Fibroblast of peridontal ligament (primary cell): ENCODE results near the gene CCDC167.
A peak's percentile ranks its signal among the peaks of the same experiment; 100 is the strongest.

Experiments
- DNase-seq: peaks from one replicate; pipeline ENCODE4 v3.0.0-alpha.2; 2010; ENCODE audit errors: extremely low read depth

The CCDC167 gene

GRCh38 chr6:37530297-37530696 is 30.6 kb upstream of the CCDC167 start:
- no peak for DNase-seq

DNA sequence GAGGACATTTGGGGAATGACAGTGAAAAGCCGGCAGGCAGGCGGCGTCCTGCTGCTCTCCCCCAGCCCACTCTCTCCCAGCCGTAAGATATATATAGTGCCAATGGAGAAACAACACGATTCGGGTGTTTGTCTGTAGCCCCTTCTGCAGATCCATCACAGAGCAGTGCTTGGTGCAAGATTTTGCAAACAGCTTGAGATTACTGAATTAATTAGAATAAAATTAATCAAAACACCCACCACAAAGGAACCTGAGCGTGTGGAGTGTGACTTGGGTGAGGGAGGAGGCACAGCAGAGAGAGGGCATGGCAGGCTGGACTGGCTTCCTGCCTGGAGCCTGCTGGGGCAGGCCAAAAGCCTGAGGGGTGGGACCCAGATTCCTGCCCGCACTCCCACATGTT is 28.8 kb upstream of the CCDC167 start:
- no peak for DNase-seq

DNA sequence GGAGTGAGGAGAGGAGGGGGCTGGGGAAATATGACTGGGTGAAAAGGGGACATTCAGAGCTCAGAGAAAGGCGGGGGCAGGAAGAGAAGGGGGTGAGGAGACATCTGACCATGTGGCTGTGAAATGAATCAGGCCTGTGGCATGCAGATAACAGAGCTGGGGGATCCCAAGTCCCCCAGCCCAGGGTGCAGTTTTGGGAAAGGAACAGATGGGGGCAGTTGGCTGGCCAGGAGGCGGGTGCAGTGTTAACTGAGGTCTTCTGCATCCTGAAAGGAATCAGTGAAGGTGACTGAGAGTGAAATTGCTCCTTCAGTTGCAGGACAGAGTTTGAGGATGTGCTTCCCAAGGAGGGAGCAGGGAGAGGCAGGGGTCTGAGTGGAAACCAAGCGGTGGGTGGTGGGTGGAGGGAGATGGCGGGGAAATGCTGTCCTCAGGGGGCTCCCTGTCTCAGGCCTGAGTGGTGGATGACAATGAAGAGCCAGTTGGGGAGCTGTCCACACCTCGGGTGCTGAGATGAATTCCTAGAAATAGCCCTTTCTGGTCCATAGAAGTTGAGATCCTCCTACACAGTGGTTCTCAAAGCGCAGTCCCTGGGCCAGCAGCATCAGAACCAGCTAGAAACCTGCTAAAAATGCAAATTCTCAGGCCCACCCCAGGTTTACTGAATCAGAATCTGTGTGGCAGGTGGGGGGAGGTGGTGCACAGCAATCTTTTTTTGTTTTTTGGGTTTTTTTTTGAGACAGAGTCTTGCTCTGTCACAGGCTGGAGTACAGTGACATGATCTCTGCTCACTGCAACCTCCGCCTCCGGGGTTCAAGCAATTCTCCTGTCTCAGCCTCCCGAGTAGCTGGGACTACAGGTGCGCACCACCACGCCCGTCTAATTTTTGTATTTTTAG is 26.0 kb upstream of the CCDC167 start:
- peak; percentile 37 for DNase-seq

GRCh38 chr6:37524970-37525318 is 25.3 kb upstream of the CCDC167 start:
- DNase-seq: no peak

GRCh38 chr6:37524025-37524969 is 24.6 kb upstream of the CCDC167 start:
- peak; percentile 45 for DNase-seq

DNA sequence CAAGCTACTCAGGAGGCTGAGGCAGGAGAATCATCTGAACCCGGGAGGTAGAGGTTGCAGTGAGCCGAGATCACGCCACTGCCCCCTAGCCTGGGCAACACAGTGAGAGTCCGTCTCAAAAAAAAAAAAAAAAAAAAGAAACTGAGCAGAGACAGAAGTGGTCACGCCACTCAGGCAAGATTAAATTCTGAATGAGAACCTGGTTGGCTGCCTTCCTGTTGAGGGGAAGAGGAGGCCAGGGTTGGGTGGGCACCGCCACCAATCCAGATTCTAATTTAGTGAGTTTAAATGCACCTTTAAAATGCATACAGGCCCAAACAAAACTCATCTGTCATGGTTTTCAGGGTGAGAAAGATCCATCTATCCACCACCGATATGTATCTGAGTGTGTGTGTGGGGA is 23.7 kb upstream of the CCDC167 start:
- DNase-seq: no peak

GRCh38 chr6:37522836-37523235 is 23.1 kb upstream of the CCDC167 start:
- DNase-seq: no peak

- DNase-seq: no peak
Observed at GRCh38 chr6:37521674-37522073, 22.0 kb upstream of the CCDC167 start.

DNA sequence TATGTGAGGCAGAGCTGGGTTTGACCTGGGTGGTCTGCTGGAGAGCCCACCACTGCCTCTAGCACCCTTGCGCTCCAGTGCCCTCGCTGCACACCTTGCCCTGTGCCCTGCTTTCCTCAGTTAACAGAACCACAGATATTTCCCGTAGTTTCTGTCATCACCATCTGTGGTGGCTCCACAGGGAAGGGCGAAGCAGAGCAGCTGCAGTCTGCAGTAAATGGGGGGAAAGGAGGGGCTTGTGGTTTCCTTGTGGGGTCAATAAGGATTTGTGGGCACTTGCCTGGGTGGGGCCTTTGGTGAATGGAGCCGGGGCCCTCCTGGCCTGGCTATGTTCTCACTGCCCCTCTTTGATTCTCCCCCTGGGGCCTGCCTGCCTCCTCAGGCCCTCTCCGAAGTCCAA is 21.2 kb upstream of the CCDC167 start:
- DNase-seq: no peak

GRCh38 chr6:37519461-37519860 is 19.8 kb upstream of the CCDC167 start:
- DNase-seq: no peak

DNA sequence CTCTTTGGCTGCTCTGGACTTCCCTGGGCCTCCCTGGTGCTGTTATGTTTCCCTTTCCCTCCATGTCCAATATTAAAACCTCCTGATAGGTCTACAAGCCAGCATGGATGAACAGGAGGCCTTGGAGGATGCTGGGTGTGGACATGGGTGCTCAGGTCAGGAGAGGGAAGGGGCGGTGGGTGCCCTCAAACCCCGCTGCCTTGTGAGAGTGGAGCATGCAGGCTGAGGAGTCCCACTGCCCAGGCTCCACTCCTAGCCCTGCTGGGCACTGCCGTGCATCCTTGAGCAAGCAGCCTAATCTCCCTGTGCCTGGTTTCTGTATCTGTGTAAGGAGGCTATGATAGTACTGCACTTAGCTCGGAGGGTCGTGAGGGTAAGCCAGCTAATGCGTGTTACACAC is 18.4 kb upstream of the CCDC167 start:
- DNase-seq: no peak

DNA sequence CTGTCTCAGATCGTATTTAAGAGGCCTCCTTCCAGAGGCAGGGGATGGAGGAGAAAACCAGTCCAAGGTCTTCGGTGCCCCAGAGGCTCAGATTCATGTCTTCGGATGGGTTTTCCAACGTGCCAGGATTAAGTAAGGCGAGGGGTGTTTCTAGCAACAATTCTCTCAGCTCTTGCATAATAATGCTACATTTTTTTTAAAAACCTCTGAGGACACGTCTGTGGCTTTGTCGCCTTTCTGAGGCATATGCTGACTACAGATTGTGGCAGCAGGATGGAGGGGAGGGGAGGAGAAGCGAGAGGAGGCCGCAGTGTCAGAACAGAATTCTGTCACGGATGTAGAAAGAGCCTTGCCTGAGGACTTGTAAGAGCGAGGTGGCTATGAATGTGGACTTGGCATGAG is 17.7 kb upstream of the CCDC167 start:
- DNase-seq: peak; percentile 5

DNA sequence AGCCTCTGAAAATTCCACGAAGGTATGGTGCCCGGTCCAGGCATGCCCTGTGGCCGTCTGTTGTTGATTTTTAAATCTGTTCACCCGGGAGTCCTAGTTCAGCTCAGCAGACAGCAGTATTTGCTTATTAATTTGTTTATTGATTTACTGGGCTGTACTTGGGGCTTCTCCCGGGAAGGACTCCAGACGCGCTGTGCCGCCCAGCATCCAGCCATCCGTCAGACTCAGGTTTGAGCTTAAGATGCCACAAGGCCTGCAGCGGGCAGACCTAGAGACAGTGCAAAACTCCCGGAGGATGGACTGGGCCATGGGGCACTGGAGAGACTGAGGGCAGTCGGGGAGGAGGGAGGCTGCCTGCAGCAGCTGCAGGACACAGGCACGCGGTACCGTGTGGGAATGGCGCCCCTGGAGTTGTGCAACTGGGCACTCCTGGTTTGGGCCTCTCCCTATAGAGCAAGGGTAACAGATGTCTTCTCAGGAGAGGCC is 17.3 kb upstream of the CCDC167 start:
- no peak for DNase-seq

GRCh38 chr6:37516076-37516919 is 16.6 kb upstream of the CCDC167 start:
- no peak for DNase-seq

GRCh38 chr6:37515712-37516075 is 16.0 kb upstream of the CCDC167 start:
- no peak for DNase-seq

GRCh38 chr6:37514837-37515236 is 15.1 kb upstream of the CCDC167 start:
- DNase-seq: no peak

GRCh38 chr6:37514321-37514771 is 14.7 kb upstream of the CCDC167 start:
- peak; percentile 27 for DNase-seq

- no peak for DNase-seq
Observed at GRCh38 chr6:37513576-37513975, 13.9 kb upstream of the CCDC167 start.

DNA sequence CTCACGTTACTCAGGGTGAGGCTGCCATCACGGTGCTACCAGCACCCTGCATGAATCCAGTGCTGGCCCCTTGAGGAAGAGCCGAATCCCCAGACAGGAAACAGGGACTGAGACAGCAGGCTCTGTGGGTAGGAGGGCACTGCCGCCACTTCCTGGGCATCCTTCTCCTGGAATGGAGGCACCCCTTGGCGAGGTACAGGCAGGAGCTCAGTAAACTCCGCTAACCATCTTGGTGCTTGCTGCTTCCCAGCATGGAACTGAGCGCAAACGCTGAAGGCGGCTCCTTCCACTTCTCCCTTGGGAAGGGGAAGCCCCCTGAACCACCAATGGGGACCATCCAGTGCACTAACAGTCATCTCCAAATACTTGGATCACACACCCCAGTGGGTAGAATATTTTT is 13.5 kb upstream of the CCDC167 start:
- no peak for DNase-seq

- no peak for DNase-seq
Observed at GRCh38 chr6:37512400-37513011, 12.8 kb upstream of the CCDC167 start.

DNA sequence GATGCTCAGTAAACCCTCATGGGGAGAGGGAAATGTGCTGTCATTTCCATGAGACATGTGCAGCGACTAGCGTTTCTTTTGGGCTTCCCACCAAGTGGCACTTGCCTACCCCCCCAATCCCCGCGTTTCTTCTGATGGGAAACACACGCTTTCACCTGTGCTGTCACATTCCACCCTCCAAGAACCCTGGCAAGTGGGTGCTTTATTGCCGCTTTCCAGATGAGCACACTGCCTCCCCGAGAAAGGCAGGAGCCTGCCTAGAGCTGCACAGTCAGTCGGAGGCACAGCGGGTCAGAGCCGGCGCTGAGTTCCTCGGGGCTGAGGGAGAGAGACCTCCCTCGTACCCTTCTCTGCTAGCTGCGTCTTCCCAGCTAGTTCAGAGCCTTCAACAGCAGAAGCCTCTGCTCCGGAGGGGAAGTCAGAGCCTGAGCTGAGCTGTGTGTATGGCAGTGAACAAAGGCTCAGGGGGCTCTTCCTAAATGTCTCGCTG is 12.3 kb upstream of the CCDC167 start:
- DNase-seq: no peak
